GM23338 (cell line): ENCODE measurements around the gene CLPTM1L. TPM values are rescaled to one million over a fixed set of nuclear protein-coding genes. Genes with fewer than 3 reads are reported as not detected.

Source experiments
- ATAC-seq: fragments of 200-7000 bp; cut with Tn5 transposase; 3 replicates; pipeline ENCODE4 v1.9.1; 2020
- DNase-seq: peaks from one replicate; pipeline ENCODE4 v3.0.0-alpha.2; 2015; ENCODE audit warnings: low spot score
- H2AFZ ChIP-seq: fragments of 200-600 bp; sonication (generic); 2 replicates; pipeline ENCODE4 v1.8.0; 2016; ENCODE audit warnings: antibody characterized with exemption, mild to moderate bottlenecking, moderate library complexity
- H3F3A ChIP-seq: fragments of 200-600 bp; sonication (generic); replicated peaks from 2 replicates; pipeline ENCODE4 v1.8.0; 2017; ENCODE audit warnings: antibody characterized with exemption, mixed run types, low read depth
- H3K27ac ChIP-seq: fragments of 200-600 bp; sonication (generic); 2 replicates; pipeline ENCODE4 v1.6.1; 2016; ENCODE audit warnings: low read depth
- H3K27me3 ChIP-seq: fragments of 200-600 bp; sonication (generic); 2 replicates; pipeline ENCODE4 v1.8.0; 2016; ENCODE audit warnings: mild to moderate bottlenecking, mixed run types, moderate library complexity; ENCODE audit not compliant: insufficient read depth
- H3K36me3 ChIP-seq: fragments of 200-600 bp; sonication (generic); 2 replicates; pipeline ENCODE4 v1.8.0; 2016; ENCODE audit warnings: mild to moderate bottlenecking; ENCODE audit not compliant: insufficient read depth
- H3K4me1 ChIP-seq: fragments of 200-600 bp; sonication (generic); 2 replicates; pipeline ENCODE4 v1.8.0; 2016; ENCODE audit warnings: mild to moderate bottlenecking, moderate library complexity; ENCODE audit not compliant: insufficient read depth
- H3K4me2 ChIP-seq: fragments of 200-600 bp; sonication (generic); 2 replicates; pipeline ENCODE4 v1.7.1; 2017; ENCODE audit warnings: mixed run types
- H3K4me3 ChIP-seq: fragments of 200-600 bp; sonication (generic); 2 replicates; pipeline ENCODE4 v1.6.1; 2016; ENCODE audit warnings: mixed run types
- H3K79me2 ChIP-seq: fragments of 200-600 bp; sonication (generic); replicated peaks from 2 replicates; pipeline ENCODE4 v1.8.0; 2017; ENCODE audit warnings: mild to moderate bottlenecking; ENCODE audit not compliant: insufficient read depth
- H3K9me2 ChIP-seq: fragments of 200-600 bp; sonication (generic); 2 replicates; pipeline ENCODE4 v1.8.0; 2017; ENCODE audit not compliant: insufficient read depth
- H4K20me1 ChIP-seq: fragments of 200-600 bp; sonication (generic); replicated peaks from 2 replicates; pipeline ENCODE4 v1.8.0; 2017; ENCODE audit warnings: mild to moderate bottlenecking; ENCODE audit not compliant: insufficient read depth
- H3K27ac Mint-ChIP-seq: 2 replicates; pipeline ENCODE4 v1.8.0; 2020; ENCODE audit warnings: inconsistent platforms, mild to moderate bottlenecking, moderate library complexity, mixed read lengths
- H3K27me3 Mint-ChIP-seq: 3 replicates; pipeline ENCODE4 v1.8.0; 2022; ENCODE audit warnings: low read depth, mild to moderate bottlenecking, moderate library complexity, mixed read lengths, inconsistent platforms; ENCODE audit not compliant: insufficient read depth, poor library complexity
- H3K36me3 Mint-ChIP-seq: 3 replicates; pipeline ENCODE4 v1.8.0; 2021; ENCODE audit warnings: low read depth, mild to moderate bottlenecking, inconsistent platforms, moderate library complexity, mixed read lengths
- H3K4me1 Mint-ChIP-seq: 3 replicates; pipeline ENCODE4 v1.8.0; 2020; ENCODE audit warnings: mild to moderate bottlenecking, inconsistent platforms, mixed read lengths
- H3K4me3 Mint-ChIP-seq: 3 replicates; pipeline ENCODE4 v1.8.0; 2021; ENCODE audit warnings: moderate library complexity, mild to moderate bottlenecking, inconsistent platforms, mixed read lengths
- H3K9me3 Mint-ChIP-seq: 3 replicates; pipeline ENCODE4 v1.8.0; 2020; ENCODE audit warnings: moderate library complexity, mild to moderate bottlenecking, inconsistent platforms, mixed read lengths
- CREB1 ChIP-seq: fragments of 250-450 bp; sonication (Bioruptor Pico); IDR thresholded peaks from 2 replicates; pipeline ENCODE4 v1.5.0; 2020; ENCODE audit warnings: low read depth, mild to moderate bottlenecking, moderate library complexity
- CTCF ChIP-seq, 2 experiments: fragments of 200-600 bp in 1 of 2; sonication (generic) in 1 of 2; conservative IDR thresholded peaks; 2 replicates each; pipeline versions ENCODE4 v1.5.1 to v1.6.1; 2016 to 2017; ENCODE audit warnings: antibody characterized with exemption in 2 of 2, low read depth in 2 of 2, mild to moderate bottlenecking in 2 of 2, moderate library complexity in 1 of 2
- ETS1 ChIP-seq: IDR thresholded peaks from 2 replicates; pipeline ENCODE4 v1.6.1; 2016; ENCODE audit warnings: antibody characterized with exemption
- EZH2 ChIP-seq: fragments of 200-600 bp; sonication (generic); IDR thresholded peaks from one replicate; pipeline ENCODE4 v1.8.0; 2017; ENCODE audit warnings: antibody characterized with exemption, mild to moderate bottlenecking, low read depth; ENCODE audit not compliant: unreplicated experiment
- EZH2phosphoT487 ChIP-seq: fragments of 200-600 bp; sonication (generic); IDR thresholded peaks from one replicate; pipeline ENCODE4 v1.8.1; 2018; ENCODE audit warnings: antibody characterized with exemption; ENCODE audit not compliant: unreplicated experiment
- JUNB ChIP-seq: IDR thresholded peaks from one replicate; pipeline ENCODE4 v1.6.1; 2016; ENCODE audit warnings: antibody characterized with exemption; ENCODE audit not compliant: unreplicated experiment
- NANOG ChIP-seq: IDR thresholded peaks from 2 replicates; pipeline ENCODE4 v1.6.1; 2016; ENCODE audit warnings: antibody characterized with exemption, borderline replicate concordance
- POLR2AphosphoS5 ChIP-seq: IDR thresholded peaks from 2 replicates; pipeline ENCODE4 v1.6.1; 2016; ENCODE audit warnings: antibody characterized with exemption, low read depth
- STAT1 ChIP-seq: IDR thresholded peaks from one replicate; pipeline ENCODE4 v1.6.1; 2016; ENCODE audit warnings: antibody characterized with exemption; ENCODE audit not compliant: unreplicated experiment
- ZNF114 ChIP-seq: fragments of 250-450 bp; sonication (Bioruptor Pico); IDR thresholded peaks from 2 replicates; pipeline ENCODE4 v1.5.0; 2020; ENCODE audit warnings: mild to moderate bottlenecking, moderate library complexity
- ZNF331 ChIP-seq: fragments of 250-450 bp; sonication (Bioruptor Pico); IDR thresholded peaks from 2 replicates; pipeline ENCODE4 v1.5.0; 2020; ENCODE audit warnings: low read depth, mild to moderate bottlenecking, moderate library complexity
- ZNF462 ChIP-seq: fragments of 250-450 bp; sonication (Bioruptor Pico); IDR thresholded peaks from 2 replicates; pipeline ENCODE4 v1.5.0; 2020; ENCODE audit warnings: mild to moderate bottlenecking, moderate library complexity
- polyA plus RNA-seq: library from polyadenylated mRNA; unstranded; fragments of >200 nt; fragmentation: Nextera tagmentation; extraction: Ambion mirVana; gene quantifications from 2 replicates; pipeline ENCODE4 v1.2.1, GENCODE V29; 2016
- total RNA-seq: library from RNA; depleted of rRNA; stranded (reverse); fragments of >200 nt; shearing (Covaris generic); gene quantifications from 2 replicates; pipeline ENCODE4 v1.2.3, GENCODE V29; 2014
- TF ChIP-seq, protein P1 (sequence below): IDR thresholded peaks from one replicate; pipeline ENCODE4 v1.6.1; 2018; ENCODE audit warnings: antibody characterized with exemption; ENCODE audit not compliant: unreplicated experiment

CLPTM1L gene
- total and polyA plus RNA-seq, 2 experiments from 2014 or later: 39.9 to 110 TPM

GRCh38 chr5:1322955-1323802, 21.7 kb downstream of the CLPTM1L start:
- H2AFZ ChIP-seq: no peak overlapping the region
- H3K36me3 ChIP-seq: peaks cover 8% of the 10 kb centered on the region; the same call in 1 of the 2 replicates
- Mint-ChIP-seq H3K4me3 (no peak overlapping the region), H3K36me3 (peaks cover 66% of the 10 kb centered on the region), H3K27ac (no peak overlapping the region), H3K4me1 (peaks cover 7% of the 10 kb centered on the region; the same call in 1 of the 3 replicates), H3K9me3 (no peaks in the 10 kb centered on the region; the same call in 1 of the 3 replicates), H3K27me3 (peaks cover 7% of the 10 kb centered on the region)
- no peaks in the 10 kb centered on the region for H3K79me2 ChIP-seq
- no peak overlapping the region for H3K27ac ChIP-seq
- H3K4me1 ChIP-seq: no peaks in the 10 kb centered on the region
- no peak for ATAC-seq
- H3K27me3 ChIP-seq: no peaks in the 10 kb centered on the region
- peaks cover 4% of the 10 kb centered on the region; the same call in 1 of the 2 replicates for H4K20me1 ChIP-seq
- no peak overlapping the region for H3K4me2 ChIP-seq
- H3F3A ChIP-seq: 0 out of 2 replicates have a peak, but pooled peaks cover 4% of the 10 kb centered on the region
- DNase-seq: no peak
- no peak overlapping the region for H3K4me3 ChIP-seq
- TF ChIP-seq JUNB (no peak), EZH2phosphoT487 (no peak), CREB1 (no peak), ZNF462 (CRISPR knock-in tag) (no peak), ETS1 (no peak), POLR2AphosphoS5 (no peak), EZH2 (no peak), ZNF331 (no peak), ZNF114 (CRISPR knock-in tag) (no peak), STAT1 (no peak), NANOG (no peak), CTCF (conservative IDR thresholded peaks at IDR 0.05; ENCODE audit: low read depth in 2 of 2) (no peak)
- TF ChIP-seq, protein P1, sequence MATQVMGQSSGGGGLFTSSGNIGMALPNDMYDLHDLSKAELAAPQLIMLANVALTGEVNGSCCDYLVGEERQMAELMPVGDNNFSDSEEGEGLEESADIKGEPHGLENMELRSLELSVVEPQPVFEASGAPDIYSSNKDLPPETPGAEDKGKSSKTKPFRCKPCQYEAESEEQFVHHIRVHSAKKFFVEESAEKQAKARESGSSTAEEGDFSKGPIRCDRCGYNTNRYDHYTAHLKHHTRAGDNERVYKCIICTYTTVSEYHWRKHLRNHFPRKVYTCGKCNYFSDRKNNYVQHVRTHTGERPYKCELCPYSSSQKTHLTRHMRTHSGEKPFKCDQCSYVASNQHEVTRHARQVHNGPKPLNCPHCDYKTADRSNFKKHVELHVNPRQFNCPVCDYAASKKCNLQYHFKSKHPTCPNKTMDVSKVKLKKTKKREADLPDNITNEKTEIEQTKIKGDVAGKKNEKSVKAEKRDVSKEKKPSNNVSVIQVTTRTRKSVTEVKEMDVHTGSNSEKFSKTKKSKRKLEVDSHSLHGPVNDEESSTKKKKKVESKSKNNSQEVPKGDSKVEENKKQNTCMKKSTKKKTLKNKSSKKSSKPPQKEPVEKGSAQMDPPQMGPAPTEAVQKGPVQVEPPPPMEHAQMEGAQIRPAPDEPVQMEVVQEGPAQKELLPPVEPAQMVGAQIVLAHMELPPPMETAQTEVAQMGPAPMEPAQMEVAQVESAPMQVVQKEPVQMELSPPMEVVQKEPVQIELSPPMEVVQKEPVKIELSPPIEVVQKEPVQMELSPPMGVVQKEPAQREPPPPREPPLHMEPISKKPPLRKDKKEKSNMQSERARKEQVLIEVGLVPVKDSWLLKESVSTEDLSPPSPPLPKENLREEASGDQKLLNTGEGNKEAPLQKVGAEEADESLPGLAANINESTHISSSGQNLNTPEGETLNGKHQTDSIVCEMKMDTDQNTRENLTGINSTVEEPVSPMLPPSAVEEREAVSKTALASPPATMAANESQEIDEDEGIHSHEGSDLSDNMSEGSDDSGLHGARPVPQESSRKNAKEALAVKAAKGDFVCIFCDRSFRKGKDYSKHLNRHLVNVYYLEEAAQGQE: no peak
- no peaks in the 10 kb centered on the region for H3K9me2 ChIP-seq
